HFFc6 (cell line): ENCODE results near the gene ZIC3. TPM values are rescaled to one million over a fixed set of nuclear protein-coding genes. Genes with fewer than 3 reads are reported as not detected.

Experiments
- DNase-seq: peaks from one replicate; pipeline ENCODE4 v3.0.0-alpha.2; 2018
- H3K27ac Mint-ChIP-seq: 2 replicates; pipeline ENCODE4 v1.8.0; 2020; ENCODE audit warnings: mild to moderate bottlenecking, mixed read lengths
- H3K27me3 Mint-ChIP-seq: 2 replicates; pipeline ENCODE4 v1.8.0; 2021; ENCODE audit warnings: mild to moderate bottlenecking, moderate library complexity, mixed read lengths; ENCODE audit not compliant: insufficient read depth
- H3K36me3 Mint-ChIP-seq: 2 replicates; pipeline ENCODE4 v1.8.0; 2021; ENCODE audit warnings: low read depth, mixed read lengths
- H3K4me1 Mint-ChIP-seq: 2 replicates; pipeline ENCODE4 v1.8.0; 2020; ENCODE audit warnings: low read depth, mixed read lengths
- H3K4me3 Mint-ChIP-seq: 2 replicates; pipeline ENCODE4 v1.8.0; 2020; ENCODE audit warnings: mild to moderate bottlenecking, moderate library complexity, mixed read lengths
- H3K9me3 Mint-ChIP-seq: 2 replicates; pipeline ENCODE4 v1.8.0; 2020; ENCODE audit warnings: mild to moderate bottlenecking, mixed read lengths
- CTCF ChIP-seq: fragments of 200-600 bp; sonication (generic); IDR thresholded peaks from 2 replicates; pipeline ENCODE4 v1.5.0; 2021; ENCODE audit warnings: antibody characterized with exemption, mild to moderate bottlenecking
- total RNA-seq, 6 experiments: library from RNA; stranded (reverse); fragmentation: NEBNext Ultra II Directional; extraction: Animal tissue kit (Norgen Biotek cat#: 25700); gene quantifications; 2 replicates in 1 of 6; 3 replicates in 5 of 6; pipeline ENCODE4 v1.2.3, GENCODE V29; 2021

Gene ZIC3
- total RNA-seq, 6 experiments from 2014 or later = not detected

- no peak for TF ChIP-seq CTCF
- Mint-ChIP-seq H3K36me3 (no peaks in the 10 kb centered on the region), H3K4me3 (no peak overlapping the region), H3K27ac (no peak overlapping the region), H3K9me3 (peaks cover 9% of the 10 kb centered on the region), H3K4me1 (no peaks in the 10 kb centered on the region), H3K27me3 (0 out of 2 replicates have a peak, but pooled peaks cover 5% of the 10 kb centered on the region)
- no peak for DNase-seq
These were observed 3.0 kb downstream of the ZIC3 start for GRCh38 chrX:137568741-137569469.

GRCh38 chrX:137569470-137569891, 3.6 kb downstream of the ZIC3 start:
- DNase-seq = no peak
- H3K4me3 Mint-ChIP-seq = no peak overlapping the region
- 0 out of 2 replicates have a peak, but pooled peaks cover 5% of the 10 kb centered on the region for H3K27me3 Mint-ChIP-seq
- no peaks in the 10 kb centered on the region for H3K36me3 Mint-ChIP-seq
- no peak overlapping the region for H3K27ac Mint-ChIP-seq
- no peak for TF ChIP-seq CTCF
- peaks cover 9% of the 10 kb centered on the region for H3K9me3 Mint-ChIP-seq
- H3K4me1 Mint-ChIP-seq = no peaks in the 10 kb centered on the region

GRCh38 chrX:137573324-137574101, 7.6 kb downstream of the ZIC3 start:
- no peaks in the 10 kb centered on the region for H3K4me1 Mint-ChIP-seq
- TF ChIP-seq CTCF = no peak
- no peaks in the 10 kb centered on the region for H3K36me3 Mint-ChIP-seq
- H3K4me3 Mint-ChIP-seq = no peak overlapping the region
- no peak for DNase-seq
- no peaks in the 10 kb centered on the region for H3K9me3 Mint-ChIP-seq
- H3K27me3 Mint-ChIP-seq = no peaks in the 10 kb centered on the region
- H3K27ac Mint-ChIP-seq = no peak overlapping the region

- no peaks in the 10 kb centered on the region for H3K27me3 Mint-ChIP-seq
- H3K36me3 Mint-ChIP-seq = no peaks in the 10 kb centered on the region
- H3K4me3 Mint-ChIP-seq = no peak overlapping the region
- no peaks in the 10 kb centered on the region for H3K4me1 Mint-ChIP-seq
- H3K9me3 Mint-ChIP-seq = no peaks in the 10 kb centered on the region
- no peak for TF ChIP-seq CTCF
- no peak overlapping the region for H3K27ac Mint-ChIP-seq
- no peak for DNase-seq
These were observed 8.3 kb downstream of the ZIC3 start for GRCh38 chrX:137574102-137574783.

GRCh38 chrX:137574784-137575293, 8.9 kb downstream of the ZIC3 start:
- no peaks in the 10 kb centered on the region for H3K27me3 Mint-ChIP-seq
- no peaks in the 10 kb centered on the region for H3K9me3 Mint-ChIP-seq
- H3K4me1 Mint-ChIP-seq = no peaks in the 10 kb centered on the region
- no peak for DNase-seq
- H3K4me3 Mint-ChIP-seq = no peak overlapping the region
- H3K27ac Mint-ChIP-seq = no peak overlapping the region
- TF ChIP-seq CTCF = no peak
- H3K36me3 Mint-ChIP-seq = no peaks in the 10 kb centered on the region
